Duodenal mucosa (tissue), 2 donors: Measurements from ENCODE around the gene MN1.

ENCODE experiments used
- H3K27ac ChIP-seq: one replicate; pipeline ENCODE4 v1.7.0; 2013; ENCODE audit warnings: low read depth, low read length
- H3K27me3 ChIP-seq, 2 donors: one replicate each; pipeline ENCODE4 v1.7.0; 2013; ENCODE audit warnings: low read length in 2 of 2, control low read depth in 1 of 2; ENCODE audit not compliant: insufficient read depth in 2 of 2, control insufficient read depth in 1 of 2
- H3K36me3 ChIP-seq, 2 donors: one replicate each; pipeline ENCODE4 v1.7.0; 2013; ENCODE audit warnings: low read length in 2 of 2, control low read depth in 1 of 2; ENCODE audit not compliant: insufficient read depth in 2 of 2, control insufficient read depth in 1 of 2
- H3K4me1 ChIP-seq, 2 donors: one replicate each; pipeline ENCODE4 v1.7.0; 2013; ENCODE audit warnings: low read length in 2 of 2, control low read depth in 1 of 2; ENCODE audit not compliant: insufficient read depth in 2 of 2, control insufficient read depth in 1 of 2
- H3K4me3 ChIP-seq, 2 donors: one replicate each; pipeline ENCODE4 v1.7.0; 2013; ENCODE audit warnings: low read length in 2 of 2, low read depth in 1 of 2
- H3K9ac ChIP-seq, 2 donors: one replicate each; pipeline ENCODE4 v1.7.0; 2013; ENCODE audit warnings: low read length in 2 of 2, low read depth in 1 of 2
- H3K9me3 ChIP-seq, 2 donors: one replicate each; pipeline ENCODE4 v1.7.0; 2013; ENCODE audit warnings: low read length in 2 of 2, control low read depth in 1 of 2; ENCODE audit not compliant: control insufficient read depth in 1 of 2

The MN1 gene

GRCh38 chr22:27775087-27775698 lies 26.4 kb downstream of the MN1 start:
- peaks cover 0 to 3% of the 10 kb centered on the region in 2 donors for H3K27me3 ChIP-seq

DNA sequence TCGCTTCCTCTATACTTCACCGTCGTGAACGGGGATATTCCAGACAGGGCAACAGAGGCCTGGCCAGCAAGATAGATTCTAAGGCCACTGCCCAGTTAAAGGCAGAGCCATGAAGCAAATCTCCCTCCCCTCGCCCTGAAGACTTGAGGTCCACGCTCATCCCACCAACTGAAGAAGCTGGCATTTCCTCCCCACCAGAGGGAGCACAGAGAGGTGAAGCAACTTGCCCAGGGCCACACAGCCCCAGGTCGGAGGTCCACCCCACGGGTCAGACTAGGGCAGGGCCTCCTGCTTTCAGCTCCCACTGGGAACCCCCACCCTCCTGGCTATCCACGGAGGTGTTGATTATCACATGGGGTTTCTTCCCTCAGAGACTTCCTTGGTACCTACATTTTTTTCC lies 27.4 kb downstream of the MN1 start:
- Histone ChIP-seq H3K9me3 (no peaks in the 10 kb centered on the region), H3K36me3 (no peaks in the 10 kb centered on the region), H3K4me1 (peaks cover 5% of the 10 kb centered on the region in 2 donors), H3K4me3 (no peak overlapping the region), H3K27ac (no peak overlapping the region), H3K9ac (no peak overlapping the region), H3K27me3 (peaks cover 0 to 3% of the 10 kb centered on the region in 2 donors)

More at GRCh38 chr22:27775087-27775698, 26.4 kb downstream of the MN1 start:
- no peak overlapping the region for H3K27ac ChIP-seq
- no peak overlapping the region for H3K4me3 ChIP-seq
- no peak overlapping the region for H3K9ac ChIP-seq
- no peaks in the 10 kb centered on the region for H3K9me3 ChIP-seq
- no peaks in the 10 kb centered on the region for H3K36me3 ChIP-seq
- H3K4me1 ChIP-seq, result peaks cover 5% of the 10 kb centered on the region in 2 donors

DNA sequence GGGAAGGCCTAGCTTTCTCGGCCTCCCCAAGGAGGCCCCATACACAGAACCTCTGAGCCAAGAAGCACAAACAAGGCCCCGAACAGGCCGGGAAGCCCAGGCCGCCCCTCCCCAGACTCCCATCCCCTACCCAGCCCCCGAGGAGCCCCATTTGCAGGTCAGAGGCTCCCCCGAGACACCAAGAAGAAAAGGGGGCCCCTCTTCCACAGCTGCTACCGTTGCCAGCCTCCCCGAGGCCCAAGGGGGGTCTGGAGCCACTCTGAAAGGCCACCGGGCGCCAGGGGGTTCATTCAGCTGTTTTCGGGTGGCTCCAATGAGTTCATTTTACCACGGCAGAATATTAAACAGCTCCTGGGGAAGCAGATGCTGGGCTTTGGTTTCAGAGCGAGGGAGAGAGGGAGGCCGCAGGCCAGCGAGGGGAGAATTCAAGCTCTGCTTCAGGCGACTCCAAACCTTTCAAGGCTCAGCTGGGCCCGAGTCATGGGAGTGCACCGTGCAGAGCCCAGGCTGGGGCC lies 28.5 kb downstream of the MN1 start:
- Histone ChIP-seq H3K9ac (no peak overlapping the region), H3K4me1 (peaks cover 5% of the 10 kb centered on the region in 2 donors), H3K27ac (no peak overlapping the region), H3K27me3 (peaks cover 0 to 3% of the 10 kb centered on the region in 2 donors), H3K4me3 (no peak overlapping the region), H3K36me3 (no peaks in the 10 kb centered on the region), H3K9me3 (no peaks in the 10 kb centered on the region)

- Histone ChIP-seq H3K9ac (no peak overlapping the region), H3K27ac (no peak overlapping the region), H3K4me1 (peaks cover 5% of the 10 kb centered on the region in 2 donors), H3K27me3 (peaks cover 0 to 3% of the 10 kb centered on the region in 2 donors), H3K9me3 (no peaks in the 10 kb centered on the region), H3K4me3 (no peak overlapping the region), H3K36me3 (no peaks in the 10 kb centered on the region)
These were observed 29.2 kb downstream of the MN1 start for GRCh38 chr22:27772081-27772983.

GRCh38 chr22:27771637-27772036 lies 29.9 kb downstream of the MN1 start:
- Histone ChIP-seq H3K4me3 (no peak overlapping the region), H3K36me3 (no peaks in the 10 kb centered on the region), H3K9ac (no peak overlapping the region), H3K27ac (no peak overlapping the region), H3K9me3 (no peaks in the 10 kb centered on the region), H3K4me1 (peaks cover 5% of the 10 kb centered on the region in 2 donors), H3K27me3 (peaks cover 0 to 3% of the 10 kb centered on the region in 2 donors)

DNA sequence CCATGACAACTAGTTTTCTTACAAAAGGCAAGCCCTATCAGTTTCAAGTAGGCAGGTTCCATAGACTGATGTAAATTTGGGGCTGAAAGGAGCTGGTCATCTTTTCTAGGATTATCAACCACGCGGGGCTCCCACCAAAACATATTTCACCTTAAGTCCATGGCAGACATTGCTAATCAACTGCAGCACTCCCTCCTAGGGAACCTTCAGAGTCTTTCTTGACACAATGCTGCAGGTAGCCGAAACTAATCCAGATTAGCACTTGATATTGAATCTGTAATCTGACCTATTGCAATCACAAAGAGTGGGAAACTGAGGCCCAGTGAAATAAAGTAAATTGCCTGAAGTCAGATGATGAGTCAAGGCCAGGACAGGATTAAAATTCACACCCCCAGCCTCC lies 32.5 kb downstream of the MN1 start:
- Histone ChIP-seq H3K9me3 (no peaks in the 10 kb centered on the region), H3K36me3 (no peaks in the 10 kb centered on the region), H3K9ac (no peak overlapping the region), H3K27me3 (no peaks in the 10 kb centered on the region), H3K4me1 (no peaks in the 10 kb centered on the region), H3K4me3 (no peak overlapping the region), H3K27ac (no peak overlapping the region)

GRCh38 chr22:27768027-27768653 lies 33.4 kb downstream of the MN1 start:
- H3K9me3 ChIP-seq, result no peaks in the 10 kb centered on the region
- H3K9ac ChIP-seq, result no peak overlapping the region
- no peaks in the 10 kb centered on the region for H3K36me3 ChIP-seq
- no peaks in the 10 kb centered on the region for H3K27me3 ChIP-seq
- no peaks in the 10 kb centered on the region for H3K4me1 ChIP-seq
- no peak overlapping the region for H3K4me3 ChIP-seq
- H3K27ac ChIP-seq, result no peak overlapping the region

- H3K9ac ChIP-seq, result no peak overlapping the region
- H3K27ac ChIP-seq, result no peak overlapping the region
- no peaks in the 10 kb centered on the region for H3K9me3 ChIP-seq
- no peaks in the 10 kb centered on the region for H3K4me1 ChIP-seq
- no peak overlapping the region for H3K4me3 ChIP-seq
- H3K27me3 ChIP-seq, result no peaks in the 10 kb centered on the region
- no peaks in the 10 kb centered on the region for H3K36me3 ChIP-seq
These were observed 34.9 kb downstream of the MN1 start for GRCh38 chr22:27766679-27767078.

GRCh38 chr22:27765706-27766291 lies 35.8 kb downstream of the MN1 start:
- H3K4me3 ChIP-seq, result no peak overlapping the region
- H3K27ac ChIP-seq, result no peak overlapping the region
- H3K9ac ChIP-seq, result no peak overlapping the region
- H3K9me3 ChIP-seq, result no peaks in the 10 kb centered on the region
- H3K36me3 ChIP-seq, result no peaks in the 10 kb centered on the region
- no peaks in the 10 kb centered on the region for H3K4me1 ChIP-seq
- H3K27me3 ChIP-seq, result no peaks in the 10 kb centered on the region
